GM18502 (cell line): ENCODE results near the gene DEPDC5.

Experiments
- ATAC-seq: cut with Tn5 transposase; IDR thresholded peaks from one replicate; pipeline ENCODE4 v1.9.1; 2021; ENCODE audit warnings: mild to moderate bottlenecking; ENCODE audit not compliant: unreplicated experiment, poor library complexity

Gene DEPDC5

DNA sequence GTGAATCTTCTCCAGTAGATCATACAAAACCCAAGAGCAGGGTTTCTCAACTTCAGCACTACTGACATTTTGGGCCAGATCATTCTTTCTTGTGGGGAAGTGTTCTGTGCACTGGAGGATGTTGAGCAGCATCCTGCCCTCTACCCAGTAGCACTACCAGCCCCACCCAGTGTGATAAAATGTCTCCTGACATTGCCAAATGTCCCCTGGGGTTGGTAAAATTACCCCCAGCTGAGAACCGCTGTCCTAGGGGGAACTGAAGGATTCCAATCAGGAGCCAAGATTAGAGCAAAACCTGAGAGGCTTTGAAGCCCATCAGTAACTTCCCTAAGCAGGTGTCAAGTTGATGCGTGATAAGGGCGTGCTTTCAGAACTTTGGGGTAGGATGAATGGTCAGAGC lies 129.2 kb downstream of the DEPDC5 start:
- no peak for ATAC-seq

GRCh38 chr22:31883989-31884388 lies 130.2 kb downstream of the DEPDC5 start:
- ATAC-seq, result no peak

GRCh38 chr22:31891366-31892079 lies 137.7 kb downstream of the DEPDC5 start:
- no peak for ATAC-seq

DNA sequence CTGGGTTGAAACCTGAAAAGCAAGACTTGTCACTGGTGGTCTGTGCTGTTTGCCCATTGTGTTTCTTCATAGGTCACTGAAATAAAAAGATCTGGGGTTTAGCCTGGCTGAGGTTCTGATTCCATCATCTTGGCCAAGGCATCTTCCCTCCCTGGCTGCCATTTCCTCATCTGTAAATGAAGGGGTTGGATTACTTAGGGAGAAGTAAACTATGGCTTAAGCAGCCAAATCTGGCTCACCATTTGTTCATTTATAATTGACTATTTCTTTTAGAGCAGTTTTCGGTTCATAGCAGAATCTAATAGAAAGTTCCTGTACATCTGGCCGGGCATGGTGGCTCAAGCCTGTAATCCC lies 138.2 kb downstream of the DEPDC5 start:
- ATAC-seq, result no peak

GRCh38 chr22:31893460-31893859 lies 139.6 kb downstream of the DEPDC5 start:
- no peak for ATAC-seq

GRCh38 chr22:31895411-31896123 lies 141.7 kb downstream of the DEPDC5 start:
- no peak for ATAC-seq

GRCh38 chr22:31896472-31896871 lies 142.7 kb downstream of the DEPDC5 start:
- no peak for ATAC-seq

DNA sequence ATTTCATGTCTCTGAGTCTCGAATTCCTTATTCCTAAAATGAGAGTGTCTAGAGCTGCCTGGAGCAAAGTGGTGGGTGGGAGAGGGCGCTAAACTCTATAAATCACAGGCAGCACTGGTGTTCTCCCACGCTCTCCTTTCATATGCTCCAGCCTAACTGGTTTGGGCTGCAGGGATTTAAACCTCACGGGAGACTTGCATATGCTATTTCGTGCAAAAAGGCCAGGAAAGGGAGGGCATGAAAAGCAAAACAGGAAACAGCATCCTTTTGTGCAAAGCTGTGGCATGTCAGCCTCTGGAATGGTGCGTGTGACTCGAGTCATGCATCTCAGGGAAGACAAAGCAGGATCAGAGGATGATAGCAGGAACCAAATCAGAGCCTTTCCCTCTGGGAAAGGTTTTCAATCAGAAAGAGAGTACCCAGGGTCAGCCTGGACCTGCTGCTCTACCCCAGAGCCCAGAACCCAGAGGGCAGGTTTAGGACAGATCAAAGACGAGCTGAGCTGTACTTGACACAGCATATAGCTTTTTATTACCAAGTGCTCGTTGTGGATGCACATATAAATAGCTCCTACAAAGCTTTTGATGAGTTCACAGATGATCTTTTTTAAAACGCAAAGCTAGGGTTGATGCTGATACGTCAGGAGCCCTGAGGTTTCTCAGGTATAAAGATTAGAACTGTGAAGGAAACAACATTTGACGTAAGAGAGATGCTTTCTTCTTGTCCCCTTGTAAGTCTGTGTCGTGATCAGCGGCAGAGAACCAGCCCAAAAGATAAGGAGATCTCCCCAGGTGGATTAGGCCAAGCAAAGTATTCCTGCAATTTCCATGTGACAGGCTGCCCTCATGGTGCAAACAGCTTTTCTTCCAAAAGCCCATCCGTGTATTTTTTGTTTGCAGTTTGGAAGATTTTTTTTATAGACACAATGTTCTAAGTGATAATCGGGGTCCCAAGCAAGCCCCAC lies 144.3 kb downstream of the DEPDC5 start:
- ATAC-seq, result no peak

DNA sequence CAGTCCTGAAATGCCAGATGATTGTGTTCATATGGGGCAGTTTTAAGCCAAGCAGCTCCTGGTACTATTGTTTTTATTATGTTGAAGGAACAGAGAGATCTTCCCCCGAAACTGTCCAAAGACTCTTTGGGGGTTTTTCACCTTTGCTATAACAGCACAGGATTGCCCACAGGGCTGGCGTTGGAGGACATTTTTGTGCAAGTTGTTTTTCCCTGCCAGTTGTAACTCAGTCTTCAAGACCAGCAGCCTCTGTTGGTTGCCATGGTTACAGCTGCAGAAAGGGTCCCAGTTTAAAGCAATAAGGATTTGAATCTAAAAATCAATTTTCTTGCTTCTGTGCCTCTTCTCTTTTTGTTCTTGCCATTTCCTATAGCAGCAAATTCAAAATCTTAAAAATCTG lies 145.1 kb downstream of the DEPDC5 start:
- ATAC-seq, result no peak

GRCh38 chr22:31899669-31900068 lies 145.8 kb downstream of the DEPDC5 start:
- ATAC-seq, result no peak

- no peak for ATAC-seq
These were observed 147.7 kb downstream of the DEPDC5 start for GRCh38 chr22:31901388-31902137.

- ATAC-seq, result no peak
These were observed 150.8 kb downstream of the DEPDC5 start for GRCh38 chr22:31904651-31905050.

DNA sequence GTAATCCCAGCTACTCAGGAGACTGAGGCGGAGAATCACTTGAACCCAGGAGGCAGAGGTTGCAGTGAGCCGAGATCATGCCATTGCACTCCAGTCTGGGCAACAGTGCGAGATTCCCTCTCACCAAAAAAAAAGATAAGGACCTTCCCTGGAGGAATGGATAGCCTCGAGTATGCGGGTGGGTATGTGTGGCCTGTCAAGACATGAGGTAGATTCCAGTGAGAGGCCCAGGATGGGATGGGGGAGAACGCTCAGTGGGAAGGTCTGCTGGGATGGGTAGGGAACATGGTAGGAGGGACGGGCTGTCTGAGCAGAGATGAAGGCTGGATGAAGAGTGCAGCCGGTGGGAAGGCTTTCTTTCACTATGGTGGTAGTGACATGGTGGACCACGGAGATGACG lies 151.5 kb downstream of the DEPDC5 start:
- no peak for ATAC-seq

DNA sequence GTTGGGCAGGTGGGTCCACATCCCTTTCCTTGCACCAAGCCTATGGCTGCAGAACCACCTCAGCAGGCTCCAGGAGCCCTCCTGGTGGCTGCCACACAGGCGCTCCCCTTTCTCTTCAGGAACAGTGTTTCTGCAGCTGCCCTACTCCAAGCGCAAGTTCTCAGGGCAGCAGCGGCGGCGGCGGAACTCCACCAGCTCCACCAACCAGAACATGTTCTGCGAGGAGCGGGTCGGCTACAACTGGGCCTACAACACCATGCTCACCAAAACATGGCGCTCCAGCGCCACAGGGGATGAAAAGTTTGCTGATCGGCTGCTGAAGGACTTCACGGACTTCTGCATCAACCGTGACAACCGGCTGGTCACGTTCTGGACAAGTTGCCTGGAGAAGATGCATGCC lies 152.3 kb downstream of the DEPDC5 start:
- no peak for ATAC-seq

GRCh38 chr22:31906569-31906968 lies 152.8 kb downstream of the DEPDC5 start:
- ATAC-seq, result no peak

DNA sequence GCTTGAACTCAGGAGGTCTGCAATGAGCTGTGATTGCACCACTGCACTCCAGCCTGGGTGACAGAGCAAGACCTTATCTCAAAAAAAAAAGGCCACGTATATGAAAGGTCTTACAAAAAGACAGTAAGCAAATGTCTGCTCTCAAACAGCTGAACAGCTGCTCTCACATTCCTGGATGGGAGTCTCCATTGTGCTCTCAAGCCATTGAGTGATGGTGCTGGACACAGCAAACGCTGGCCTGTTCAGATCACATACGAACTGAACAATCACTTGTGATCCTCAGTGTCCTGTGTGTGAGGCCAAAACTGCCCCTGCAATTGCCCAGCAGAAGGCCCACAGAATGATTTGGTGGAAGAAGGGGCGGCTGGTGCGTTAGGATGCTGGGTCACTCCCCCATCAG lies 156.2 kb downstream of the DEPDC5 start:
- ATAC-seq, result no peak

DNA sequence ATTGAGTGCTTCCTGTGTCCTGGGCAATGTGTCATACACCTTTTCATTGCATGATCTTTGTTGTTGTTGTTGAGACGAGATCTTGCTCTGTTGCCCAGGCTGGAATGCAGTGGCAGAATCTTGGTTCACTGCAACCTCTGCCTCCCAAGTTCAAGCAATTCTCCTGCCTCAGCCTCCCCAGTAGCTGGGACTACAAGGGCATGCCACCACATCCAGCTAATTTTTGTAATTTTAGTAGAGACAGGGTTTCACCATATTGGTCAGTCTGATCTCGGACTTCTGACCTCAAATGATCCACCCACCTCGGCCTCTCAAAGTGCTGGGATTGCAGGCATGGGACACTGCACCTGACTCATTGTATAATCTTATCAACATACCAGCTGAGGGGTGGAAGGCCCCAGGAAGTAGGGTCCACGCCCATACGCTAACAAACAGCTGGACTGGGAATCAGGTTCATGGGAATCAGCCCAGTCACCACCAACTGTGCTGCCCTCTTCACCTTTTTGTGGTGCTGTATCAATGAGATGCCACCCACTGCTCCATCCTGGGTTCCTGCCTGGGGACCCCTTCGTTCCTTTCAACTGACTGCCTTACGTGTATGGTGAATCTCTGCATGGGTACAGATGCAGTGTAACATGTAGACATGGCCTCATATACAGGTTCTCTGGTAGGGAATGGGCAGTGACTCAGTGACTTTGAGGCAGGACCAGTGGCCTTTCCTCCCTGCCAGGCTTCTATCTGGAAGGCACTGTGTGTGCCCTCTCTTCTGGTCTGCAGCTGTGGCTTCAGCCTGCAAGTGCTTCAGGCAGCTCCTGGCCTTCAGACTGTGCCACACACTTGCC lies 158.0 kb downstream of the DEPDC5 start:
- ATAC-seq, result no peak

GRCh38 chr22:31912407-31912743 lies 158.6 kb downstream of the DEPDC5 start:
- ATAC-seq, result no peak

- ATAC-seq, result no peak
These were observed 161.8 kb downstream of the DEPDC5 start for GRCh38 chr22:31915586-31915985.
